HL-60 (cell line): Measurements from ENCODE around the gene PTPN7.

Experiments used
- CTCF ChIP-seq: IDR thresholded peaks from one replicate; pipeline ENCODE4 v1.5.1; 2011; ENCODE audit warnings: low read length, control low read depth, inconsistent platforms; ENCODE audit not compliant: insufficient read depth
- GABPA ChIP-seq: IDR thresholded peaks from 2 replicates; pipeline ENCODE4 v1.6.1; 2012; ENCODE audit warnings: low read depth
- POLR2AphosphoS5 ChIP-seq: IDR thresholded peaks from 2 replicates; pipeline ENCODE4 v1.6.1; 2012; ENCODE audit warnings: low read depth
- REST ChIP-seq: IDR thresholded peaks from 2 replicates; pipeline ENCODE4 v1.6.1; 2012; ENCODE audit warnings: low read depth; ENCODE audit not compliant: insufficient replicate concordance

- TF ChIP-seq CTCF (no peak), POLR2AphosphoS5 (peak; percentile 31; the same call in 1 of the 2 replicates), GABPA (no peak), REST (no peak)
Measured at GRCh38 chr1:202143768-202144401, 16.5 kb downstream of the PTPN7 start.
